Pons (tissue), 1 donor: ENCODE data around the gene NTHL1.

Experiments used
- DNase-seq: peaks from one replicate; pipeline ENCODE4 v3.0.0-alpha.2; 2016; ENCODE audit warnings: low spot score

The NTHL1 gene

DNA sequence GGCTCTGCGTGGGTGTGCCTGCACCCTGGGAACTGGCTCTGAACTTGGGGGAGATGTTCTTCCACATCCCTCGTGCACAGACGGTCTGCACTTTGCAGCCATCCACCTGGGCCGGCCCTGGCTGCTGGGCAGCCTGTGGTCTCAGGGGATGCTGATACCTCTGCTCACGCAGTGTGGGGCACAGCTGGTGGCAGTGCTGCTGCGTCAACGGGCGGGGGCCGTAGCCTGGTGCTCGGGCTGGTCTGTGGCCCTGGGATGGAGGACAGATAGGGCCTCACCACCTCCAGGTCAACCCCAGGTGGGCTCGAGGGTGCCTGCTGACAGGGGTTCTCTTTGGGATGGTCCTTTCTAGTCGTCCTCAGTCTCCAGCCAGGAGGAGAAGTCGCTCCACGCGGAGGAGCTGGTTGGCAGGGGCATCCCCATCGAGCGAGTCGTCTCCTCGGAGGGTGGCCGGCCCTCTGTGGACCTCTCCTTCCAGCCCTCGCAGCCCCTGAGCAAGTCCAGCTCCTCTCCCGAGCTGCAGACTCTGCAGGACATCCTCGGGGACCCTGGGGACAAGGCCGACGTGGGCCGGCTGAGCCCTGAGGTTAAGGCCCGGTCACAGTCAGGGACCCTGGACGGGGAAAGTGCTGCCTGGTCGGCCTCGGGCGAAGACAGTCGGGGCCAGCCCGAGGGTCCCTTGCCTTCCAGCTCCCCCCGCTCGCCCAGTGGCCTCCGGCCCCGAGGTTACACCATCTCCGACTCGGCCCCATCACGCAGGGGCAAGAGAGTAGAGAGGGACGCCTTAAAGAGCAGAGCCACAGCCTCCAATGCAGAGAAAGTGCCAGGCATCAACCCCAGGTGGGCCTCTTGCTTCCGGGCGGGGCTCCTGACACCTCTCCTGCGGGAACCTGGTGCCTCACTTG is 36.5 kb upstream of the NTHL1 start:
- DNase-seq, result no peak

DNA sequence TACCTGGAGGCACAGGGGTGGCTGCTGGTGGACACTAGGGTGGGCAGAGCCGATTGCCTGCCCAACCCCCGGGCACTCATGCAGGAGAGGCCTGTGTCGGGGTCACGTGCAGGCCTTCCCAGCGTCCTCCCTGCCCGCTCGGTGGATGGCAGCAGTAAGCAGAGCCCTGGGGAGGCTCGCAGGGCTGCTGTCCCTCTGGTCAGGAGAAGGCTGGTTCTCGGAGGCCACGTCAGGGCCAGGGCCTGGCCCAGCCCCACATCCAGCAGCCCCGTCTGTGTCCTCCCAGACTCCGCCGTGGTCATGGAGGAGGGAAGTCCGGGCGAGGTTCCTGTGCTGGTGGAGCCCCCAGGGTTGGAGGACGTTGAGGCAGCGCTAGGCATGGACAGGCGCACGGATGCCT is 35.8 kb upstream of the NTHL1 start:
- no peak for DNase-seq

DNA sequence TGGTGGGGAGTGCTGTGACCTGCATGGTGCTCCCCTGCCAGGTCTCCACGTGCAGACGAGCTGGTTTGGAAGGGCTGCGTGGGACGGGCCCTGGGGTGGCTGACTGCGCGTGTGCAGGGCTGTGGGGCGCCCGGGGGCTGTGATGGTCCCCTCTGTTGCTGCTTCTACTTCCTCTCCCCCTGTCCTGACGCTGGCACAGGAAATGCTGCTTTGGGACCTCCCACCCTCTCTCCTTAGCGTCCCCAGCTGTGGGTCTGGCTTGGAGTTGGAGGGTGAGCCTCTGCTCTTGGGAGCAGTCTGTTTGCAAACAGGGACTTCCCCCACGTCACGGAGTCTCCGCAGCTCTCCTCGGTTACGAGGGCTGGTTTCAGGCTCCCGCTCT is 35.3 kb upstream of the NTHL1 start:
- no peak for DNase-seq

DNA sequence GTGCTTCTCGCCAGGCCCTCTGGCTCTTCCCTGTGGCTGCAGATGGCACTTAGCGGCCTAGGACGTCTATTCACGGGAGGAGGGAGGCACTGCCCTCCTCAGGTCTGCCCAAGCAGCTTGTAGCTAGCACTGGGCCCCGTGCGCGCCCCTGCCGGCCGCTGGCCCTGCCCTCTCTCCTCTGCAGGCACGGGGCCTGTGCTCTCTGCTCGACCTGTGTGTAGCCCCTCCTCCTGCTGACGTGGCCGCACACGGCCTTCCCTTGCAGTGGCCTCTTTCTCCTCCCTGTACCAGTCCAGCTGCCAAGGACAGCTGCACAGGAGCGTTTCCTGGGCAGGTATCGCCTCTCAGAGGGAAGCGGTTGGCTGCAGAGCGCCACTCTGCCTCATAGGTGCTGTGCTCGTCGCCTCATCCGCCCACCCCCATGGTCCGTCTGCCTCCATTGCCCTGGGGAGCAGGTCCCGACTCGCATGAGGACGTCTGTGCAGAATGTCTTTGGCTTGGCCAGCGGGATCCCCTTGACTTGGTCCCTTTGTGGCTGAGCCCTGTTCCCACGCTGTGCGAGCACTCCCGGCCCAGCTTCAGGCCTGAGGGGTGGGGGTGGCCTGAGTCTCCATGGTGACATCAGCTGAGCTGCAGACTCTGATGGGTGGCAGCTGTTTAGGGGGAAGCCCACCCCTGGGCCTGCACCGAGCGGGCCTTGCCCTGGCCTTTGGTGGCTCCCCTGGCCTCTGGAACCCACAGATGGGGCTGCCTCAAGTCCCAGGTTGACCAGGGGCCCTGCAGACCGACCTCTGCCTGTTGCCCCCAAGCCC is 34.7 kb upstream of the NTHL1 start:
- DNase-seq, result no peak

DNA sequence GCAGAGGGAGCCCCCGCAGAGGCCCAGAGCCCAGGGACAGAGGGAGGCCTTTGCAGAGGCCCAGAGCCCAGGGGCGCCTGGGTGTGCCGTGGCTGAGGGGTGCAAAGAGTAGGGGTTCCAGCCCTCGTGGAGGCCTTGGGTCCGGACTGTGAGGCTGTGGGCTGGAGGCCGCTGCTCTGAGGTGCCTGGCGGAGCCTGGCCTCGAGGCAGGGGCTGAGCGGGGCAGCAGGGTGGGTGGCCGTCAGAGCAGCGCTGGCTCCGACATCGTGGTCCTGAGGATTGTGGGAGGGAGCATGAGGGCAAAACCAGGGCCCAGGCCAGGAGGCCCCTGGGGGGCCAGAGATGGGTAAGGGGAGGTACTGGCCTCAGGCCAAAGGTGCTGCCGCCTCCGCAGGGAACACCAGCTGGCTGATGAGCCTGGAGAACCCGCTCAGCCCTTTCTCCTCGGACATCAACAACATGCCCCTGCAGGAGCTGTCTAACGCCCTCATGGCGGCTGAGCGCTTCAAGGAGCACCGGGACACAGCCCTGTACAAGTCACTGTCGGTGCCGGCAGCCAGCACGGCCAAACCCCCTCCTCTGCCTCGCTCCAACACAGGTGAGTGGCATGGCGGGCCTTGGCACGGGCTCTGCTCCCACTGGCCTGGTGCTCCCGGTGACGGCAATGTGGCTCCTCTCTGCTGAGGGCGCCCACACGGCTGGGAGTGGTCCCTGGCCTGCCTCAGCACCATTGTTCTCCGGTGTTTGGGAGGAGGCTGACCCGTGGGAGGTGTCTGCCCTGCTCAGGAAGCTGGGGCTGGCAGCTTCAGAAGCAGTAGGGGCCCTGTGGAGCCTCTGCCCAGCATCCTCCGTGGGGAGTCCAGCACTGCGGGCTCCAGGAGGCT is 33.8 kb upstream of the NTHL1 start:
- DNase-seq, result no peak

DNA sequence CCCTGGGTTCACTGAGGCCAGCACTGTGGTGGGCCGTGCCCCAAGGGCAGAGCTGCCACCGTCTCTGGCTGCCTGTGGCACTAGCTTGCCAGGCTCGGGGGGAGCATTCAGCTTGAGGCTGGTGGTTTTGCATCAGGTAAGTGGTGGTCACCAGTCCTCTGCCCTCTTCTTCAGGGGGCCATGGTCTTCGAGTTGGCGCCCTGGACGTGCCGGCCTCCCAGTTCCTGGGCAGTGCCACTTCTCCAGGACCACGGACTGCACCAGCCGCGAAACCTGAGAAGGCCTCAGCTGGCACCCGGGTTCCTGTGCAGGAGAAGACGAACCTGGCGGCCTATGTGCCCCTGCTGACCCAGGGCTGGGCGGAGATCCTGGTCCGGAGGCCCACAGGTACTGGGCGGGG is 32.4 kb upstream of the NTHL1 start:
- no peak for DNase-seq

DNA sequence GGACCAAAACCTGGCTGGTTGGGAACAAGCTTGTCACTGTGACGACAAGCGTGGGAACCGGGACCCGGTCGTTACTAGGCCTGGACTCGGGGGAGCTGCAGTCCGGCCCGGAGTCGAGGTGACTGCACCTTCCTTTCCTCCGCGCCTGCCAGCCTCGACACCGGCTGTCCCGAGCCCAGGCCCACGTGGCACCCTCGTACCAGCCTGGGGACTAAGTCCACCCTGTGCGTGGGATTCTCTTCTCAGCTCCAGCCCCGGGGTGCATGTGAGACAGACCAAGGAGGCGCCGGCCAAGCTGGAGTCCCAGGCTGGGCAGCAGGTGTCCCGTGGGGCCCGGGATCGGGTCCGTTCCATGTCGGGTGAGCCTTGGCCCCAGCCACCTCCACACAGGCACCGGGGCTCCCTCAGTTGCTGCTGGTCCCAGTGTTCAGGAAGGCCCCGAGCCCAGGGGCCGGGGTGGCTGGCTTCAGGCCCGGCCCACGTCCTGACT is 31.7 kb upstream of the NTHL1 start:
- no peak for DNase-seq

DNA sequence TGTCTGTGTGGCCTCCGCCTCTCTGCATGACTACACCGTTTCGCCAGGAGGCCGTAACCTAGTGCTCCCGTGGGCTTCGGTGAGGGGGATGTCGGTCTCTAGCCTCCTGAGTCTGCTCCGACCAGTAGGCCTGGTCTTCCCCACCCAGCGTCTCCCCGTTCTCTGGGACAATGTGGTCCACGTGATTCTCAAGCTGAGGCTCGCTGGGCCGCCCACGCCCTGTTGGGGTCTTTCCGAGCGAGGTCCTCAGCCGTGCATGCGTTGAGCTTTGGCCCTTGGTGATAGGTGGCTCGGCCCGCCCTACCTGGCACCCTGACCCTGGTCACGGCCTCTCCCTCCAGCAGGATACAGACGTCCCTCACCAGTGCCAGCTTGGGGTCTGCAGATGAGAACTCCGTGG is 31.1 kb upstream of the NTHL1 start:
- DNase-seq, result no peak

DNA sequence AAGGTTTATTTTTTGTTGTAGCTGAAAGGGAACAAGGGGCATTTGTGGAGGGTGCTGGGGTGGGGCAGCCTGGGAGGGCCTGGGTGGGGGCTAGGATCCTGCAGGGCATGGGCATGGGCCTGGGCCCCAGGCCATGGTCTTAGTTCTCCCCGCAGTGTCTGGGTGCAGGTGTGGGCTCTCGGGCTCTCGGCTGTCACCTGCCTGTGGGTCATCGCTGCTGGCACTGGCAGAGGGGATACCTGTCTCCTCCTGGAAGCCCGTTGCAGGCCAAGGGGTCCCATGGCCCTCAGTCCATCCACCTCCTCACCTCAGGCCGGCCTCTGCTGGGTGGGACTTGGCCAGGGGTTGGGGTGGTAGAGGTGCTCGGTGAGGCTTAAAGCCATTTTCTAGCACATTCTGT is 30.5 kb upstream of the NTHL1 start:
- no peak for DNase-seq

DNA sequence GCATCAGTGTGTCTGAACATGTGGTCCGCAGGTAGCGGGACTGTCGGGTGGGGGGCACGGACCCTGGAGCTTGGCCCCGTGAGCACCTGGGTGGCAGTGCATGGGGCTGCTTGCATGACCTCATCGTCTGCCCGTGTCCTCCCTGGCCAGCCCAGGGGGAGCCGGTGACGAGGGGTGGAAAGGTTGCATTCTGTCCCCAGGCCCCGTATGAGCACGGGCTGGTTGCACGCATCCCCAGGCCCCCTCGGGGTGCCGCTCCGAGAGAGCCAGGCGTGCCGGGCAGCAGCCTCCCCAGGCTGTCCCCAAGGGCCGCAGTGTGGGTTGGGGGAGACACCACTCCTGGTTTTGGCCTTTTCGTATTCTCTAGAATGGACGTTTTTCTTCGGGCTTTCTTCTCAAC is 30.1 kb upstream of the NTHL1 start:
- no peak for DNase-seq

DNA sequence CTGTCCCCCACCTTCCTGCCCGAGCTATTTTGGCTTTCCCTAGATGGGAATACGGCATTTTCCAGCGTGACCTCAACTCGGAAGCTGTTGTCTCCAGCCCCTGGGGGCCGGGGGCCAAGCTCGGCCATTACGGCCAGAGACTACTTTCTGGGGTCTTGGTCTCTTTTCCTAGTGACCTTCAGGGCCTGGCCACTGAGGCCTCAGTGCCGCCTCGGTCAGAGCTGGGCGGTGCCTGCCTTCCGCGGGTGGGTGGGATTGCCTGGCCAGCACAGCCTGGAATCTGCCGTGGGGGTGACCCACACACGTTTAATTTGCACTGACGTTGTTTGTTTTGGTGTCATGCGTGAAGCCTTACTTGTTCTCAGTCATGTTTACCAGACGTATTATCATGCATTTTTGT is 29.4 kb upstream of the NTHL1 start:
- no peak for DNase-seq

DNA sequence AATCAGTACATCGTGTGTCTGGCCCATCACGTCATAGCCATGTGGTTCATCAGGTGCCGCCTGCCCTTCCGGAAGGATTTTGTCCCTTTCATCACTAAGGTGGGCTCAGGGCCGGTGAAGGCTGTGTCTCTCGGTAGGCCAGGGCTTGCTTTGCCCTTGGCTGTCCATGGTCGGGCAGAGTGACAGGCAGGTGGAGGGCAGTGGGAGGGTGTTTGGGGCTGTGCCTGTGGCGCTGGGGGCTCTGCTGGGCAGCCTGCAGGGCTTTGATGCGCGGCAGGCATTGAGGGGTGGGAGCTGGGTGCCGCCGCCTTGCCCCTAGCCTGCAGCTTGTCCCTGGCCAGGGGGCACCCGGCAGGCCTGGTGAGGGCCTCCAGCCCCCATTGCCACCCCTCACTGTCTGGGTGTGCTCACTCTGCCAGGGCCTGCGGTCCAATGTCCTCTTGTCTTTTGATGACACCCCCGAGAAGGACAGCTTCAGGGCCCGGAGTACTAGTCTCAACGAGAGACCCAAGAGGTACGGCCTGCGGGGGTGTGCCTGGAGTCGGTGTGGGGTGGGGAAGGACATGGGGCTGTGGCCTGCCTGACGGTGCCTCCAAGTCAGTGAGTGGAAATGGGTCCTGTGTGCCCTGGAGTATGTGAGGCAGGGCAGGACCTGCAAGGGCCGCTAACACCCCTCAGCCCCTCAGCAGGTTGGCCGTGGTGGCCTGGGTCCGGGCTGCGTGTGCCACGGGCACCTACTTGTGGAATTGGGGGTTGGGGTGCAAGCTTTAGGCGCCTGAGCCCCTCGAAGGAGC is 28.6 kb upstream of the NTHL1 start:
- DNase-seq, result no peak

DNA sequence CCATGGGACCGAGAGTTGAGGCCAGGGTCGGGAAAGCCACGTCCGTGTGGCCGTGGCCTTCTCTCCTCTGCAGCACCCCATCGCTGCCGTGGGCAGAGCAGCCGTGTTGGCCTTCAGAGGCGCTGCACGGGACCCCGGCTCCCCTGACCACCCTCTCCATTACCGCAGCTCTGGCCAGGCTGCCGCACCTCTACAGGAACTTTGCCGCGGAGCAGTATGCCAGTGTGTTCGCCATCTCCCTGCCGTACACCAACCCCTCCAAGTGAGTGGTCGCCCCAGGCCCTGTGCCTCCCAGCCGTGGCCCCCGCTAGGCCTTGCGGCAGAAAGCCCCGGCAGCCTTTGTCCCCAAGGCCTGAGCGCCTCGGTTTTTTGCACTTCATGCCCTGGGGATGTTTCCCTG is 28.0 kb upstream of the NTHL1 start:
- no peak for DNase-seq

DNA sequence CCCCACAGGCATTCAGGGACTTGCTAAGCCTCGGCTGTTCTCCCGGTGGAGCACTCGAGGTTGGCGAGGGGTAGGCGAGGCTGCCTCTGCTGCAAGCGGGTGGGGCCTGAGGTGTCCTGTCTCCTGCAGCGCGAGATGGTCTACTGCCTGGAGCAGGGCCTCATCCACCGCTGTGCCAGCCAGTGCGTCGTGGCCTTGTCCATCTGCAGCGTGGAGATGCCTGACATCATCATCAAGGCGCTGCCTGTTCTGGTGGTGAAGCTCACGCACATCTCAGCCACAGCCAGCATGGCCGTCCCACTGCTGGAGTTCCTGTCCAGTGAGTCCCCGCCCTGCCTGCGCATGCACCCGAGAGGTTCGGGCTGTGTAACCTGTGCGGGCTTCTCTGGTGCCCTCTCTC is 26.4 kb upstream of the NTHL1 start:
- DNase-seq, result no peak

DNA sequence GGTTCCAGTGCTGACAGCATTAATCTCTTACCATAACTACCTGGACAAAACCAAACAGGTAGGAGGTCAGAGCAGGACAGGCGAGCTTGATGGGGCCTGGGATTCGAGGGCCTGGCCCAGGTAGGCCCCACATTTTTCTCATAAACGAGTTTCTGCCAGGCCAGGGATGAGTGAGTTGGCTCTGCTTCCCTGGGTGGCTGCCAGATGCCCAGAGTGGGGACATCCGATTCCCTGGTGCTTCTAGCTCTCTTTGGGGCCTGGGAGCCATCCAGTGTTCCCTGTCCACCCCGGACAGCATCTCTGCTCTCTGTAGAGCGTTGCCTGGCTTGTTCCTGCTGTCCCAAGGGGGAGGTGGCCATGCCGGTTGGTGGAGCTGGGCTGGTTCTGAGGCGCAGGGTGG is 25.3 kb upstream of the NTHL1 start:
- DNase-seq, result no peak

DNA sequence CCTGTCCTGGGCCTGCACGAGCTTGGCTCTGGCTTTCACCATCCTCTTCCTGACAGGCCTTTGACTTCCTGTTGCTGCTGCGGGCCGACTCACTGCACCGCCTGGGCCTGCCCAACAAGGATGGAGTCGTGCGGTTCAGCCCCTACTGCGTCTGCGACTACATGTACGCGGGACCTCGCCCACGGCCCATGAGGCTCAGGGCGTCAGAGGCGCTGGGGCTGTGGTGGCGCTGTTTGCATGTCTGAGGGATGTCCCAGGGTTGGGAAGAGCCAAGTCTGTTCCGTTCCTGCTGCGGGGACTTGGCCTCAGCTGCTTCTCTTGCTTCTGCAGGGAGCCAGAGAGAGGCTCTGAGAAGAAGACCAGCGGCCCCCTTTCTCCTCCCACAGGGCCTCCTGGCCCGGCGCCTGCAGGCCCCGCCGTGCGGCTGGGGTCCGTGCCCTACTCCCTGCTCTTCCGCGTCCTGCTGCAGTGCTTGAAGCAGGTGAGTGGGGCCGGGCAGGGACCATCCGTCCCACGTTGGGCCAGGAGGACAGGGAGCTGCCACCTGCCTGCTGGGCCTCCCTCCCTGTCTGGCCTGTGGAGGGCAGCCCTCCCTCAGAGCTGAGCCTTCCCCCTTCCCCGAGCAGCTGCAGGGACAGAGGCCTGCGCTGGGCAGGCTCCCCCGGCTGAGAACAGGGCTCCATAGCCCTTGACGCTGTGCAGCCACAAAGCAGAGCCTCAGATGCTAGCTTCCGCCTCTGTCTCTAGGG is 24.0 kb upstream of the NTHL1 start:
- DNase-seq, result no peak

DNA sequence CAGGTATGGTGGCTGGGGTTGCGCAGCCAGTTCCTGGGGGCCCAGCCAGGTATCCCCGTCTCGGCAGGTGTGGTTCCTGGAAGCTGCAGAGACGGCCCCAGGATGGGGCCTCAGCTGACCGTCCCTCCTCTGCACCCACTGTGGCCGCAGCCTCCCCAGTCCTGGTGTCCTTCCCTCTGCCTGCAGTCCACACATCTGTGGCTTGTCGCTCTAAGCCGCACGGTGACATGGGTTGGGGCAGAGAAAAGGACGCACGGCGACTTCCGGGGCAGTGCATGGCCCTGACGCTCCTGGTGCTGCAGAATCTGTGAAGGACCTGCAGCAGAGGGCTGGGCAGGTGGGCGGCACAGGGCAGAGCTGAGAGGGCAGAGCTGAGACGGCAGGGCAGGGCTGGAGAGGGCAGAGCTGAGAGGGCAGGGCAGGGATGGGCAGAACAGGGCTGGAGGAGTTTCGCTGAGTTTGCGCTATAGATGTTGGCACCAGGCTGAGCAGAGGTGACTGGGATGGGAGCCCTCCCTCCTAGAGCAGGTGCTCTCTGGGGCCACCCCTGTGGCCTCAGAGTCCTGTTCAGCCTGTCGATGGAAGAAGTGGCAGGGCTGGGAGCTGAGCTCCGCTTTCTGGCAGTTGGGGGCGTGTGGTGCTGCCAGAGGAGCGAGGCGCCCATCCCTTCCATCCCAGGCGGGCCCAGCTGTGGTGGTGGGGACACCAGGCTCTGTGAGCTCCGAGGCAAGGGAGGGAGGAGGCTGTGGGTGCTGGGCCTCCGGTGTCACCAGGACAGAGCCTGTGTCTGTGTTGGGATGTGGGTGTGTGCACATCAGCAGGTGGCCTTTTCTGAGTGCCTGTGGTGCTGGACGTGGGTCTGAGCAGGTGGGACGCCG is 23.2 kb upstream of the NTHL1 start:
- no peak for DNase-seq

DNA sequence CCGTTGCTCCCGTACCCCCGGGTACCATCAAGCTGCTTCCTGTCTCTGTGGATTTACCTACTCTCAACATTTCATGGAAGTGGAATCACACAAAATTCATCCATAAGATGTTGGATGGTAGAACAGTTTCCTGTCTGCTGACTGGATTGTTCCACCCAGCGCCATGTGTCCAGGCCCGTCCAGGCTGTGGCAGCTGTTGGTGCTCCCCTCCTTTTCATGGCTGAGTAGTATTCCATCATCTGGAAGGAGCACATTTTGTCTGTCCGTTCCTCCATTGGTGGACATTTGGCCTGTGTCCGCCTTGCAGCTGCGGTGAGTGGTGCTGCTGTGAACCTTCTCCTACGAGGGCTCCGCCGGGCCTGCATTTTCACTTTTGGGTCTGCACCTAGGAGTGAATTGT is 18.5 kb upstream of the NTHL1 start:
- DNase-seq, result no peak

DNA sequence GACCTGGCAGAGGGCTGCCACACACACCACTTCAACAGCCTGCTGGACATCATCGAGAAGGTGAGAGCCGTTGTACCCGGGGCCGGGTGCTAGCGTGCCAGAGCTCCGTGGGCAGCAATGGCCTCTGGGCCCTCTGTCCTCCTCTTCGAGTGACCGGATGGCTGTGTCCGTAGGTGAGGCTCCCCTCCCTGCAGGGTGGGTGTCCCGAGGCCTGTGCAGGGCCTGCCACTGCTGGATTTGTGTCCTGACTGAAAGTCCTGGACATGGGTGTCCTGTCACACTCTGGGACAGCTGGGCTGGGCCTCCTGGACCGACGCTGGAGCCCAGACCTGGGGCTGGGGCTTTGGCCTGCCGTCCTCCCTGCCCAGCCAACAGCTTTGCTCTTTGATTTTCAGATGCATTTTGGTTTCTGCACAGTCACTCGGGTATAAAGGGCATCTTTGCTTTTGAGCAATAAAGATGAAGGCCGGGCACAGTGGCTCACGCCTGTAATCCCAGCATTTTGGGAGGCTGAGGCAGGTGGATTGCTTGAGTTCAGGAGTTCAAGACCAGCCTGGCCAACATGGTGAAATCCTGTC is 16.8 kb upstream of the NTHL1 start:
- no peak for DNase-seq
